Muscle layer of duodenum (tissue), 2 donors: ENCODE data around the gene CABLES1.

ENCODE experiments used
- H3K27ac ChIP-seq: one replicate; pipeline ENCODE4 v1.7.0; 2013; ENCODE audit warnings: mild to moderate bottlenecking, low read length
- H3K27me3 ChIP-seq: one replicate; pipeline ENCODE4 v1.7.0; 2013; ENCODE audit warnings: low read depth, mild to moderate bottlenecking, control low read depth, low read length
- H3K36me3 ChIP-seq, 2 donors: one replicate each; pipeline ENCODE4 v1.7.0; 2013; ENCODE audit warnings: low read length in 2 of 2, control low read depth in 1 of 2, mild to moderate bottlenecking in 1 of 2; ENCODE audit not compliant: insufficient read depth in 2 of 2, control insufficient read depth in 1 of 2
- H3K4me1 ChIP-seq, 2 donors: one replicate each; pipeline ENCODE4 v1.7.0; 2013; ENCODE audit warnings: low read length in 2 of 2, mild to moderate bottlenecking in 2 of 2, control low read depth in 1 of 2, moderate library complexity in 1 of 2; ENCODE audit not compliant: insufficient read depth in 2 of 2, control insufficient read depth in 1 of 2
- H3K4me3 ChIP-seq, 2 donors: one replicate each; pipeline ENCODE4 v1.7.0; 2013; ENCODE audit warnings: low read length in 2 of 2, low read depth in 1 of 2, mild to moderate bottlenecking in 1 of 2
- H3K9me3 ChIP-seq, 2 donors: one replicate each; pipeline ENCODE4 v1.7.0; 2013; ENCODE audit warnings: low read length in 2 of 2, control low read depth in 1 of 2, mild to moderate bottlenecking in 1 of 2; ENCODE audit not compliant: control insufficient read depth in 1 of 2
- donor health status: healthy.

CABLES1 gene

GRCh38 chr18:23159344-23159743 is 24.1 kb downstream of the CABLES1 start:
- Histone ChIP-seq H3K27ac (no peak overlapping the region), H3K9me3 (no peaks in the 10 kb centered on the region), H3K36me3 (no peaks in the 10 kb centered on the region), H3K4me3 (no peak overlapping the region), H3K4me1 (no peaks in the 10 kb centered on the region), H3K27me3 (no peaks in the 10 kb centered on the region)

- Histone ChIP-seq H3K9me3 (no peaks in the 10 kb centered on the region), H3K27ac (no peak overlapping the region), H3K4me1 (peaks cover 0 to 3% of the 10 kb centered on the region in 2 donors), H3K36me3 (no peaks in the 10 kb centered on the region), H3K27me3 (no peaks in the 10 kb centered on the region), H3K4me3 (no peak overlapping the region)
Measured at GRCh38 chr18:23162473-23162872, 27.2 kb downstream of the CABLES1 start.

- no peaks in the 10 kb centered on the region for H3K36me3 ChIP-seq
- H3K27ac ChIP-seq, result no peak overlapping the region
- H3K4me3 ChIP-seq, result no peak overlapping the region
- no peaks in the 10 kb centered on the region for H3K9me3 ChIP-seq
- H3K27me3 ChIP-seq, result no peaks in the 10 kb centered on the region
- H3K4me1 ChIP-seq, result peaks cover 0 to 3% of the 10 kb centered on the region in 2 donors
Measured at GRCh38 chr18:23163786-23164533, 28.7 kb downstream of the CABLES1 start.

- no peaks in the 10 kb centered on the region for H3K27me3 ChIP-seq
- no peaks in the 10 kb centered on the region for H3K9me3 ChIP-seq
- H3K4me3 ChIP-seq, result no peak overlapping the region
- peaks cover 0 to 3% of the 10 kb centered on the region in 2 donors for H3K4me1 ChIP-seq
- no peak overlapping the region for H3K27ac ChIP-seq
- H3K36me3 ChIP-seq, result no peaks in the 10 kb centered on the region
Measured at GRCh38 chr18:23165271-23166068, 30.2 kb downstream of the CABLES1 start.

GRCh38 chr18:23166891-23167541 is 31.7 kb downstream of the CABLES1 start:
- Histone ChIP-seq H3K27ac (no peak overlapping the region), H3K9me3 (no peaks in the 10 kb centered on the region), H3K36me3 (no peaks in the 10 kb centered on the region), H3K4me3 (no peak overlapping the region), H3K4me1 (peaks cover 0 to 3% of the 10 kb centered on the region in 2 donors), H3K27me3 (no peaks in the 10 kb centered on the region)

- no peak overlapping the region for H3K27ac ChIP-seq
- no peaks in the 10 kb centered on the region for H3K27me3 ChIP-seq
Measured at GRCh38 chr18:23169673-23170044, 34.4 kb downstream of the CABLES1 start.

GRCh38 chr18:23170137-23170536 is 34.9 kb downstream of the CABLES1 start:
- Histone ChIP-seq H3K36me3 (no peaks in the 10 kb centered on the region), H3K4me1 (peaks cover 0 to 3% of the 10 kb centered on the region in 2 donors), H3K27ac (no peak overlapping the region)

More at GRCh38 chr18:23169673-23170044, 34.4 kb downstream of the CABLES1 start:
- no peaks in the 10 kb centered on the region for H3K9me3 ChIP-seq
- H3K36me3 ChIP-seq, result no peaks in the 10 kb centered on the region
- H3K4me3 ChIP-seq, result no peak overlapping the region
- H3K4me1 ChIP-seq, result peaks cover 0 to 3% of the 10 kb centered on the region in 2 donors

GRCh38 chr18:23171581-23172156 is 36.4 kb downstream of the CABLES1 start:
- Histone ChIP-seq H3K4me3 (no peak overlapping the region), H3K9me3 (no peaks in the 10 kb centered on the region), H3K4me1 (peaks cover 0 to 3% of the 10 kb centered on the region in 2 donors), H3K27me3 (no peaks in the 10 kb centered on the region), H3K36me3 (no peaks in the 10 kb centered on the region), H3K27ac (no peak overlapping the region)

More at GRCh38 chr18:23170137-23170536, 34.9 kb downstream of the CABLES1 start:
- Histone ChIP-seq H3K9me3 (no peaks in the 10 kb centered on the region), H3K27me3 (no peaks in the 10 kb centered on the region), H3K4me3 (no peak overlapping the region)

GRCh38 chr18:23172591-23173380 is 37.5 kb downstream of the CABLES1 start:
- Histone ChIP-seq H3K4me1 (no peaks in the 10 kb centered on the region), H3K27ac (no peak overlapping the region), H3K9me3 (no peaks in the 10 kb centered on the region), H3K27me3 (no peaks in the 10 kb centered on the region), H3K36me3 (no peaks in the 10 kb centered on the region), H3K4me3 (no peak overlapping the region)

- no peaks in the 10 kb centered on the region for H3K27me3 ChIP-seq
- H3K36me3 ChIP-seq, result no peaks in the 10 kb centered on the region
- H3K27ac ChIP-seq, result no peak overlapping the region
- no peaks in the 10 kb centered on the region for H3K9me3 ChIP-seq
- no peak overlapping the region for H3K4me3 ChIP-seq
- no peaks in the 10 kb centered on the region for H3K4me1 ChIP-seq
Measured at GRCh38 chr18:23173912-23174311, 38.6 kb downstream of the CABLES1 start.
